ENCODE results near the gene WT1.

The WT1 gene

GRCh38 chr11:32439501-32440210 lies 4.3 kb upstream of the WT1 start:
- ChIA-PET POLR2A (ENCODE audit: low non-redundant PET) (no interaction called here), CTCF (no interaction called here)
- DNase-seq (ENCODE audit: low spot score) = no peak
- H3K27ac ChIP-seq = no peak overlapping the region
- TF ChIP-seq CTCF (conservative IDR thresholded peaks at IDR 0.05; ENCODE audit: low read depth) = no peak

GRCh38 chr11:32438866-32439489 lies 3.6 kb upstream of the WT1 start:
- POLR2A ChIA-PET (ENCODE audit: low non-redundant PET) = no interaction called here
- CTCF ChIA-PET = interaction anchor here (1.3 kb wide), 1 partner anchor 53 kb away, joined by 5 read pairs; no protein-coding TSS in a partner anchor
- no peak overlapping the region for H3K27ac ChIP-seq
- TF ChIP-seq CTCF (conservative IDR thresholded peaks at IDR 0.05; ENCODE audit: low read depth) = no peak
- DNase-seq (ENCODE audit: low spot score) = no peak

GRCh38 chr11:32438346-32438865 lies 3.1 kb upstream of the WT1 start:
- TF ChIP-seq CTCF (conservative IDR thresholded peaks at IDR 0.05; ENCODE audit: low read depth) = no peak
- CTCF ChIA-PET = interaction anchor here (1.3 kb wide), 1 partner anchor 52 kb away, joined by 5 read pairs; no protein-coding TSS in a partner anchor
- no peak for DNase-seq (ENCODE audit: low spot score)
- H3K27ac ChIP-seq = no peak overlapping the region
- POLR2A ChIA-PET (ENCODE audit: low non-redundant PET) = no interaction called here

GRCh38 chr11:32437495-32438345 lies 2.4 kb upstream of the WT1 start:
- no peak for DNase-seq (ENCODE audit: low spot score)
- ChIA-PET POLR2A (ENCODE audit: low non-redundant PET) (no interaction called here), CTCF (interaction anchor here (1.3 kb wide), 1 partner anchor 51 kb away, joined by 5 read pairs; no protein-coding TSS in a partner anchor)
- no peak for TF ChIP-seq CTCF (conservative IDR thresholded peaks at IDR 0.05; ENCODE audit: low read depth)
- no peak overlapping the region for H3K27ac ChIP-seq

- POLR2A ChIA-PET (ENCODE audit: low non-redundant PET) = no interaction called here
- H3K27ac ChIP-seq = no peak overlapping the region
- DNase-seq (ENCODE audit: low spot score) = no peak
- CTCF ChIA-PET = interaction anchor here (0.7 kb wide), 1 partner anchor 340 kb away, joined by 3 read pairs; no protein-coding TSS in a partner anchor
- TF ChIP-seq CTCF (conservative IDR thresholded peaks at IDR 0.05; ENCODE audit: low read depth) = no peak
Observed at GRCh38 chr11:32436751-32437494, 1.6 kb upstream of the WT1 start.

Data from RWPE1 (cell line).